B cell (primary cell): ENCODE data around the gene AQP5. TPM values are rescaled to one million over a fixed set of nuclear protein-coding genes. Genes with fewer than 3 reads are reported as not detected.

Source experiments
- ATAC-seq: fragments of 200-7000 bp; cut with Tn5 transposase; one replicate; pipeline ENCODE4 v1.10.0; 2021; ENCODE audit warnings: low read depth, mild to moderate bottlenecking, moderate number of reproducible peaks, moderate library complexity
- CTCF ChIA-PET: fragments of 350-600 bp; sonication (Branson Sonifier 250); formaldehyde crosslinking; loops from one replicate; lab custom pipeline; 2021; ENCODE audit warnings: antibody characterized with exemption, inconsistent platforms; lab: Charles Lee
- POLR2A ChIA-PET: fragments of 350-600 bp; sonication (Branson Sonifier 250); formaldehyde crosslinking; loops from one replicate; lab custom pipeline; 2021; ENCODE audit warnings: antibody characterized with exemption; lab: Charles Lee
- DNase-seq: peaks from one replicate; pipeline ENCODE4 v3.0.0; 2013
- H2AFZ ChIP-seq: 2 replicates; pipeline ENCODE4 v1.6.1; 2012; ENCODE audit warnings: mild to moderate bottlenecking, low read depth, low read length; ENCODE audit not compliant: insufficient read depth, poor library complexity, severe bottlenecking
- H3K27ac ChIP-seq, 2 donors: 1 replicate in 1 of 2; 2 replicates in 1 of 2; pipeline ENCODE4 v1.5.1; 2012 to 2013; ENCODE audit warnings: low read length in 2 of 2, mild to moderate bottlenecking in 2 of 2, moderate library complexity in 1 of 2
- H3K27me3 ChIP-seq, 4 experiments: fragments of 200-600 bp in 1 of 4; sonication (generic) in 1 of 4; replicated peaks in 1 of 4; 1 replicate in 2 of 4; 2 replicates in 2 of 4; pipeline versions ENCODE4 v1.6.1 to v1.7.0; 2013 to 2016; ENCODE audit warnings: low read length in 3 of 4, mild to moderate bottlenecking in 2 of 4, mixed read lengths in 1 of 4, moderate library complexity in 1 of 4; ENCODE audit not compliant: insufficient read depth in 4 of 4, control insufficient read depth in 3 of 4; ENCODE audit errors: control extremely low read depth in 1 of 4
- H3K36me3 ChIP-seq, 2 experiments: replicated peaks in 1 of 2; 1 replicate in 1 of 2; 2 replicates in 1 of 2; pipeline versions ENCODE4 v1.6.1 to v1.7.1; 2013; ENCODE audit warnings: low read length in 1 of 2; ENCODE audit not compliant: insufficient read depth in 2 of 2, control insufficient read depth in 1 of 2; ENCODE audit errors: control extremely low read depth in 1 of 2, extremely low read depth in 1 of 2
- H3K4me1 ChIP-seq, 2 donors: fragments of 200-600 bp in 1 of 2; sonication (generic) in 1 of 2; 1 replicate in 1 of 2; 2 replicates in 1 of 2; pipeline versions ENCODE4 v1.5.1 to v1.6.1; 2013 to 2017; ENCODE audit warnings: low read length in 2 of 2; ENCODE audit not compliant: control insufficient read depth in 2 of 2, insufficient read depth in 2 of 2
- H3K4me2 ChIP-seq: replicated peaks from 2 replicates; pipeline ENCODE3; 2012; ENCODE audit warnings: mild to moderate bottlenecking, low read depth, low read length; ENCODE audit not compliant: poor library complexity, severe bottlenecking
- H3K4me3 ChIP-seq, 5 experiments: fragments of 200-600 bp in 1 of 5; sonication (generic) in 1 of 5; 1 replicate in 3 of 5; 2 replicates in 2 of 5; pipeline versions ENCODE4 v1.5.1 to v1.7.0; 2011 to 2016; ENCODE audit warnings: low read length in 4 of 5, mild to moderate bottlenecking in 4 of 5, low read depth in 2 of 5, control low read depth in 1 of 5, moderate library complexity in 1 of 5; ENCODE audit not compliant: insufficient read depth in 1 of 5; ENCODE audit errors: control extremely low read depth in 1 of 5, extremely low read depth in 1 of 5
- H3K79me2 ChIP-seq: fragments of 200-600 bp; sonication (generic); one replicate; pipeline ENCODE4 v1.6.0; 2016; ENCODE audit warnings: low read length; ENCODE audit not compliant: control insufficient read depth, insufficient read depth
- H3K9ac ChIP-seq: fragments of 200-600 bp; sonication (generic); 2 replicates; pipeline ENCODE4 v1.6.1; 2017; ENCODE audit warnings: mild to moderate bottlenecking, low read length, moderate library complexity
- H3K9me3 ChIP-seq, 3 donors: one replicate each; pipeline versions ENCODE4 v1.6.1 to v1.7.1; 2013; ENCODE audit warnings: low read length in 2 of 3; ENCODE audit not compliant: control insufficient read depth in 2 of 3, insufficient read depth in 1 of 3; ENCODE audit errors: control extremely low read depth in 1 of 3
- H4K20me1 ChIP-seq: 2 replicates; pipeline ENCODE4 v1.6.0; 2012; ENCODE audit warnings: mild to moderate bottlenecking, low read length; ENCODE audit not compliant: insufficient read depth, control insufficient read depth, poor library complexity, severe bottlenecking
- H3K27ac Mint-ChIP-seq: one replicate; pipeline ENCODE4 v1.8.0; 2021; ENCODE audit warnings: mixed read lengths
- H3K27me3 Mint-ChIP-seq: one replicate; pipeline ENCODE4 v1.8.0; 2021; ENCODE audit warnings: mixed read lengths
- H3K4me1 Mint-ChIP-seq: one replicate; pipeline ENCODE4 v1.8.0; 2021; ENCODE audit warnings: mixed read lengths
- H3K4me3 Mint-ChIP-seq: one replicate; pipeline ENCODE4 v1.8.0; 2021; ENCODE audit warnings: mixed read lengths
- H3K9me3 Mint-ChIP-seq: one replicate; pipeline ENCODE4 v1.8.0; 2022; ENCODE audit warnings: mixed read lengths; ENCODE audit not compliant: insufficient read depth
- CTCF ChIP-seq: fragments of 200-600 bp; IDR thresholded peaks from one replicate; pipeline ENCODE4 v1.8.0; 2022; ENCODE audit warnings: antibody characterized with exemption, mild to moderate bottlenecking
- EZH2 ChIP-seq: IDR thresholded peaks from 2 replicates; pipeline ENCODE4 v1.6.1; 2012; ENCODE audit warnings: borderline replicate concordance, low read depth, mild to moderate bottlenecking, moderate library complexity, low read length; ENCODE audit not compliant: insufficient read depth, poor library complexity, severe bottlenecking
- WGBS: methylation state at CpG from one replicate; pipeline ENCODE4 v1.1.5; 2013; ENCODE audit warnings: missing lambda C conversion rate; ENCODE audit not compliant: insufficient coverage; 5-methylcytosine and 5-hydroxymethylcytosine counted together
- intact Hi-C: fragments of 100-400 bp; cut with micrococcal nuclease; formaldehyde crosslinking; loops from one replicate; pipeline ENCODE4 v1.10.0; 2022
- polyA plus RNA-seq: library from polyadenylated mRNA; depleted of rRNA; stranded (reverse); fragments of >200 nt; gene quantifications from 2 replicates; pipeline ENCODE4 v1.2.3, GENCODE V29; 2012
- total RNA-seq, 2 donors: library from RNA; stranded (reverse); fragments of 120-200 nt in 1 of 2; gene quantifications; 1 replicate in 1 of 2; 2 replicates in 1 of 2; pipeline versions ENCODE4 v1.2.3 to v1.2.4, GENCODE V29; 2013 to 2022

The AQP5 gene
- total and polyA plus RNA-seq, 2 donors (not counting 1 experiment from before 2014, with no cell fraction given): not detected

- Histone ChIP-seq H3K79me2 (no peaks in the 10 kb centered on the region), H3K27ac (no peak overlapping the region), H3K4me2 (no peak overlapping the region), H3K27me3 (no peaks in the 10 kb centered on the region), H3K4me3 (no peak overlapping the region), H3K9ac (no peak overlapping the region), H3K9me3 (no peaks in the 10 kb centered on the region), H4K20me1 (no peaks in the 10 kb centered on the region), H3K36me3 (no peaks in the 10 kb centered on the region), H2AFZ (no peak overlapping the region), H3K4me1 (no peaks in the 10 kb centered on the region)
- POLR2A ChIA-PET: no interaction called here
- TF ChIP-seq EZH2 (no peak), CTCF (no peak)
- no peak overlapping the region for H3K4me3 Mint-ChIP-seq
- no peaks in the 10 kb centered on the region for H3K9me3 Mint-ChIP-seq
- ATAC-seq (no peak), DNase-seq (no peak)
- CTCF ChIA-PET: interaction anchor here (1.7 to 2.7 kb wide), 2 partner anchors 11 to 33 kb away, joined by 5 to 10 read pairs; no protein-coding TSS in a partner anchor
- H3K4me1 Mint-ChIP-seq: no peaks in the 10 kb centered on the region
- H3K27me3 Mint-ChIP-seq: peaks cover 19% of the 10 kb centered on the region
- WGBS: no CpG with 5 or more reads among the region's 3 CpGs
- no peak overlapping the region for H3K27ac Mint-ChIP-seq
- intact Hi-C loops: no loop called here
Observed at GRCh38 chr12:49934505-49934904, 27.2 kb upstream of the AQP5 start.

GRCh38 chr12:49936925-49937324, 24.7 kb upstream of the AQP5 start:
- Mint-ChIP-seq H3K4me1 (peaks cover under 1% of the 10 kb centered on the region), H3K9me3 (no peaks in the 10 kb centered on the region), H3K27ac (no peak overlapping the region), H3K27me3 (peaks cover 14% of the 10 kb centered on the region), H3K4me3 (no peak overlapping the region)
- TF ChIP-seq EZH2 (no peak), CTCF (no peak)
- Histone ChIP-seq H3K79me2 (no peaks in the 10 kb centered on the region), H3K27ac (no peak overlapping the region), H2AFZ (no peak overlapping the region), H3K36me3 (no peaks in the 10 kb centered on the region), H3K4me3 (no peak overlapping the region), H3K9ac (no peak overlapping the region), H3K9me3 (no peaks in the 10 kb centered on the region), H3K4me2 (no peak overlapping the region), H4K20me1 (no peaks in the 10 kb centered on the region), H3K4me1 (no peaks in the 10 kb centered on the region), H3K27me3 (no peaks in the 10 kb centered on the region)
- intact Hi-C loops: no loop called here
- no peak for ATAC-seq
- no peak for DNase-seq
- POLR2A ChIA-PET: no interaction called here
- CTCF ChIA-PET: interaction anchor here (1.0 to 1.6 kb wide), 2 partner anchors 9 to 21 kb away, joined by 3 to 9 read pairs; no protein-coding TSS in a partner anchor
- WGBS: no CpG with 5 or more reads among the region's 3 CpGs
